SIG-M5 treated with dmso at 0.1 percent for 504 hours (cell line): ENCODE data around the gene MGMT.
A peak's percentile ranks its signal among the peaks of the same experiment; 100 is the strongest.
"Not testable (repeated sequence)": the region's sequence is repeated elsewhere in the genome, so short reads cannot be mapped to it uniquely, and the experiment has no call there.

Source experiments
- DNase-seq: peaks from one replicate; lab custom pipeline; 2025; ENCODE audit not compliant: unreplicated experiment; lab: John Stamatoyannopoulos, UW

The MGMT gene

GRCh38 chr10:129466703-129467358 lies at the start of gene MGMT:
Gene MGMT (plus strand): TSS chr10:129467241.
- DNase-seq: peak; percentile 10

GRCh38 chr10:129417870-129418269 lies 49.2 kb upstream of the MGMT start:
- no peak for DNase-seq

- no peak for DNase-seq
Measured at GRCh38 chr10:129418496-129419225, 48.4 kb upstream of the MGMT start.

DNA sequence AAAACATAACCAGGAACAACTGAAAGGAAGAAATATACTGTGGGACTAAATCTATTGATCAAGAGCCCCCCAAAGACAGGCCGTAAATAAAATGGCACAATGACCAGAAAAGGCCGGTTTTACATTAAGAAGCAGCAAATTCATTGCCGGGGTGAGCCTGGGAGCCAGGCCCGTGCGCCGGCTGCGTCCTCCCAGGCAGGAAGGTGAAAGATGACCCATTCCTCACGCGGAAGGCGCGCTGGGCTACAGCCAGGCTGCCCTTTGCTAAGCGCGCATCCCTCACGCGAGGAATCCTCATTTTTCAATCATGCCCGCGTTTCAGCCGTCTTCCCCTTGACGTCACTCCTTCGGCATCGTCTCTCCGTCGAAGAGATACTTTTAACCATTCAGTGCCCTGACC lies 47.6 kb upstream of the MGMT start:
- DNase-seq: no peak

DNA sequence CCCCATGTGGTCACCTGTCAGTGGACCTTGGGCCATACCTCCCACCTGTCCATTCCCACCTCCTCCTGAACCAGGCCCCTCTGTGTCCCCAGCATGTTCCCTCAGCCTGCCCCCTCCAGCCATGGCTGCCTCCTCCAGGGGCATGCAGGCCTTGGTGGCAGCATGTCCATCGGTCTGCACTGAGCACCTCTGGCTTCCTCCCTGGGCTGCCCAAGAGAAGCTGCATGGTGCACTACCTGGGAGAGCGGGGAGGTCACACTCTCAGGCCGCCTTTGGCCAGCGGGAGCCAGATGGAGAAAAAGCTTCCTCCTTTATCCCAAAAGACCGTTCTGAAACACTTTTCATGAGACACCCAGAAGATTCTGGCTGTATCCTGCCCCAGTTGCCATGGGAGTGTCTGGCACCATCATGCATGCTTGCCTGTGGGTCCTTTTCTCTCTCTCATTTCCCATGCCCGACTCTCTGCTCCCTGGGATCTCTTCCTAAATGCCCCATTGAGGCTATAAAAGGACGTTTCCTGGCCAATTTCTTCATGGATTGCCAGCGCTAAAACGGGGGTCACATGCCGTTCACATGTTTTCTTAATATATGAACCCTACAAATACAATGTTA lies 45.5 kb upstream of the MGMT start:
- no peak for DNase-seq

DNA sequence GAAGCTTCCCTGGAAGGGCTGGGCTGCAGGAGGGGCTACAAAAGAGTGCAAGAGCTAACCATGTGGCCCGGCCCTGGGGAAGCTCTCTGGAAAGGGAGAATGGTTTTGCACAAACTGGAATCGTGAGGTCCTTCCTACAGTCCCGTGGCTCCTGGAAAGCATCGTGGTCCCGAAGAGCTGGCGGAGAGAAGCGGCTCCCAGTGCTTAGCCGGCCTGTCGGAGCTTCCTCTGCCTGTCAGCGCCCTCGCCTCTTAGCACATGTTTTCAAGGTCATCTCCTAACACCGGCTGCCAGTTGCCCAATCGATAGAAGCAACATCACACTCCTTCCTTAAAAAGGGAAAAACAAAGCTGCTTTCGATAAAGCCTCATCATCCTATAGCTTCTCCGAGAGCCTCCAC lies 42.1 kb upstream of the MGMT start:
- no peak for DNase-seq

DNA sequence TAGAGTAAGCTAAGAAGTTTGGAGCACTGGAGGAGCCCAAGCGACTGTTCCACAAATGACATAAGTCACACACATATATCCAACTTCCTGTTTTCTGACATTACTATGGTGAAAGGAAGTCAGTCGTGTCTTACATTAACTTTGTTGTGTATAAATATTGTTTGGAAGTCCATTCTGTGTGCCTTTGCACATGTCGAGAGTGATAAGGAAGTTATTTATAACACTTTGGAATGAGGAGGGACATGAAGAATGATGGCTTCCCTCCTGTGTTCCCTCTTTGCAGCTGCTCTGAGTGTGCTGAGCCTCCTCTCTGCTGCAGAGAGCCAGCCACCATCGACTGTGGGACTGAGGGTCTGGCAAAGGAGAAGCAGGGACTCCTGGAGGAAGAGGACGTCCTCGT lies 40.4 kb upstream of the MGMT start:
- no peak for DNase-seq

- no peak for DNase-seq
Measured at GRCh38 chr10:129433266-129433665, 33.8 kb upstream of the MGMT start.

- not testable (repeated sequence) for DNase-seq
Measured at GRCh38 chr10:129435724-129436123, 31.3 kb upstream of the MGMT start.

GRCh38 chr10:129438024-129438423 lies 29.0 kb upstream of the MGMT start:
- DNase-seq: no peak

GRCh38 chr10:129440247-129440646 lies 26.8 kb upstream of the MGMT start:
- DNase-seq: no peak

DNA sequence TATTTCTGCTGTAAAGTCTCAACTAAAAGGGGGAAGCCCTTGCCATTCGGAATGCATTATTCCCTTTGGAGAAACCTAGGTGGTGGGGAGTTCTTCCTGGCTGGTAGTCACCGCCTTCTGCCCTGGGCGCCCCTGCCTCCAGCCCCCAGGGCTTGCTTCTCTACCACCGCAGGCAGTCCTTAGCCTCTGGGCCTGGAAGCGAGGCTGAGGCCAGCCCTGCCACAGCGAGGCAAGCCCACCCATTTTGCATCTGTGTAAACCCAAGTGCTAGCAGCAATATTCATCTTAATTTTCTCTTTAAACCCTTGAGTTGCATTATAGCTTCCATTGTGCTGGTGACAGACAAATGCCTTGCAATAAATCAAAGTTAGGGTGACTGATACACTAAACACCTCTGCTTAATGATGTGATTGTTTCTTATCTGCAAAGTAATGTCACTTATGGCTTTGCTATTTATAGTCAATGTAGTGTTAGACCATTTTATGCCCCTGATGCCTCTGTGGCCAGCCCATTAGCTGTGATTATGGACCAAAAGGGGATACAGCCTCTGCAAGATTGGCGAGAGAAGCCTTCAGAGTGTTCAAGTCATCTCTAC lies 26.2 kb upstream of the MGMT start:
- DNase-seq: no peak

DNA sequence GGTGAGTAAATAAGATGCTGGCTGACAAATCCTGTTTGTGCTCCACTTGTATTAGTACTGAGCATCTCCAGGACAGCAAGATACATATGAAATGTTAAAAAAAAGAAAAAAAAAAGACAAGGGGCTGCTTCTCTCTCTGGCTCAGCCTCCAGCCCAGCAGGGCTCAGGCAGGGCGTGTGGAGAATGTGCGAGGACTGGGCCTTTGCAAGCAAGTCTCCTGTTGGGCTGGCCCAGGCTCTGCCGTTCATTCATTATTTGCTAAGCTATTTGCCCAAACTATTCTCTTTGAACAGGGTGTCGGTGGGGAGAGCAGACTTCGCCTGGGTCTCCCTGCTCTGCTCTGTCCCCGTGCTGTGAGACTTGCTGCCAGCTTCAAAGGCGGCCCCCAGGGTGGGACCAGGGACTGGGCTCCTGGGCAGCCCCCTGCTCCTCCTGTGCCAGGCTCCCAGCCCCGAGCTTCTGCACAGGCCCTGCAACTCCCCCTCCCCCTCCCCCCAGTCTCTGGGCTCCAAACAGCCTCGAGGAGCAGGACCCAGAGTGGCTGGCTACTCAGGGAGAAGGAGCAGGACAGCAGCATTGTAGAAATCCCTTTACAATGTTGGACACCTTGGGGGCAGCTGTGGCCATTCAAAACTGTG lies 25.6 kb upstream of the MGMT start:
- no peak for DNase-seq

- DNase-seq: no peak
Measured at GRCh38 chr10:129442866-129443265, 24.2 kb upstream of the MGMT start.

DNA sequence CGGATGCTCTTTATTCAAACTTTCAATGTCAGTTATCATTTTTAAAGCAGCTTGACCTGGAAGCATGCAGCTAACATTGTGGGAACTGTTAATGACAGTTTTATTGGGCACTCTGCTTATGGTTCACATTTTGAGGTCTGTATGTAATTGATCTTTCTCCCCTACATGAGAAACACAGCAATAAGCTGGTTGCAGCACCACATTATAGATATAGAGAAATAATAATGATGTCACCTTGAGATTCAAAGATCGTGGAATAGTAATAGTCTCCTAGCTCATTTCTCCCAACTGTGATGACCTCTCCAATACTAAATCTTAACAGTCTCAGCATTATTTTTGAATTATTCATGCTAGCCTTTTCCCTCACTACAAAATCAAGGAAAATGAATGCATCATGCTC lies 22.7 kb upstream of the MGMT start:
- no peak for DNase-seq

- DNase-seq: no peak
Measured at GRCh38 chr10:129445436-129446182, 21.4 kb upstream of the MGMT start.

DNA sequence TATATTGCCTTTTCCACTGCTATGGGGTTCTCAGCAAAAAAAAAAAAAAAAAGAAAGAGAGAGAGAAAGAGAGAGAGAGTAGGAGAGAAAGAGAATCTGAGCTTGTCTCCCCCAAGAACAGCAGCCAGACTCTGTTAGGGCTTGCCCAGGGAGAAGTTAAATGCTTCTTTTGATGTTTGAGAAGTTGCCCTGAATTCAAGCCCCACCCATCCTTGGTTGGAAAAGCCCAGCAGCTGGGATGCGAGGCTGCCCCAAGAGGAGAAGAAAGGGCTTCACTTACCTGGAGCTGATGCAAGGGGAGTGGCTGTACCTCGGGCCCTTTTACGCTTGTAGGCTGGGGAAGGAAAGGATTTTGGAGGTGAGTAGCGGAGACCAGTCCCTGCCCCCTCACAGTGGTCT lies 20.9 kb upstream of the MGMT start:
- peak; percentile 0 for DNase-seq

- no peak for DNase-seq
Measured at GRCh38 chr10:129447486-129447885, 19.6 kb upstream of the MGMT start.

DNA sequence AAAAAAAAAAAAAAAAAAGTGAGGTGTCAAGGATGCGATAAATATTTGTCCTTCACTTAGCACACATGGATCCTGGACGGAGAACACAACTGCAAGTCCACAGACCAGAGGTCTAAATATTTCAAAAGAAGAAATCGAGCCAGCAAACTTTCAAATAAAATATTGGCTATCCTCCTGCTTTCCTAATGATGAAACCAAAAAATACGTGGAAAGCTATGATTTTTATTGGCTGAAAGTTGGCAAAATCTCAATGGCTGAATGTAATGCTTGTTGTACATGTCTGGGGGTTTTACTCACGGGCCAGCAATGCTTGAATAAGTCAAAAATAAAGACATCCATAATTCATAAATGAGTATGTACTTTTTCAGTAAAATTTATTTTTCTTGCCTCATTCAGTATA lies 19.0 kb upstream of the MGMT start:
- DNase-seq: no peak

DNA sequence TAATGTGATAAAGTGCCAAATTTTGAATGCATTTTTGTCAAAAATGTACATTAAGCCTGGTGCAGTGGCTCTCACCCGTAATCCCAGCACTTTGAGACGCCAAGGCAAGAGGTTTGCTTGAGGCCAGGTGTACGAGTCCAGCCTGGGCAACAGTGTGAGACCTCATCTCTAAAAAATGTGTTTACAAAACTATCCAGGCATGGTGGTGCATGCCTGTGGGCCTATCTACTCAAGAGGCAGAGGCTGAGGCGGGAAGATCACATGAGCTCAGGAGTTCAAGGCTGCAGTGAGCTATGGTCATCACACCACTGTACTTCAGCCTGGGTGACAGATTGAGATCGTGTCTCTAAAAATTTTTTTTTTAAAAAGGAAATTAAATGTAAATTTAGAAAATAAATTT lies 18.5 kb upstream of the MGMT start:
- DNase-seq: no peak

DNA sequence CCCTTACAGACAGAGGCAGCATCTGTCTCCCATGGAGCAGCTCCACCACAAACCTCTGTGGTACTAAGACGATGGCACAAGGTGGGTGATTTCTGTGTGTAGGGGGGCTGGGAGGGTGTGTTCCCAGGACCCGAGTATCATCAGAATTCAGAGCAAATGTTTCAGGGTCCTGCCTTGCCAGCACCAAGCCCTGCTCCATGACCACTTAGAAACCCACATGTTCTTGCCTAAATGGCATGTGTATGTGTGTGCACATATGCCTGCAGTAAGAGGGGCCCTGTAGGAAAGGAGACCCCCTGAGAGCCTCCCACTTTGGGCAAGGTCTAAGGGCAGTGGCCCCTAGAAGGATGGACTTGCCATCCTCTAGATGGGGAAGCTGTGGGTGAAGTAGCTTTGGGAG lies 17.1 kb upstream of the MGMT start:
- DNase-seq: no peak
